Naive thymus-derived CD8-positive, alpha-beta T cell (primary cell): ENCODE data around the gene SLC9B1. TPM values are rescaled to one million over a fixed set of nuclear protein-coding genes. Genes with fewer than 3 reads are reported as not detected.
"Not testable (repeated sequence)": the region's sequence is repeated elsewhere in the genome, so short reads cannot be mapped to it uniquely, and the experiment has no call there.

ENCODE experiments used
- ATAC-seq, 2 donors: fragments of 150-1000 bp; cut with Tn5 transposase in 1 of 2; sonication (Bioruptor Pico), chemical (Tn5 transposase) in 1 of 2; 1 replicate in 1 of 2; 2 replicates in 1 of 2; pipeline ENCODE4 v1.10.0; 2021; ENCODE audit warnings: mild to moderate bottlenecking in 2 of 2, moderate library complexity in 2 of 2
- POLR2A ChIA-PET: fragments of 350-600 bp; sonication (Branson Sonifier 250); formaldehyde crosslinking; loops from one replicate; lab custom pipeline; 2021; ENCODE audit warnings: antibody characterized with exemption; lab: Charles Lee
- DNase-seq, 10 donors: peaks; one replicate each; pipeline versions ENCODE4 v3.0.0 to v3.0.0-alpha.2; 2020 to 2022
- H3K27ac Mint-ChIP-seq, 10 donors: one replicate each; pipeline ENCODE4 v1.8.0; 2020 to 2022; ENCODE audit warnings: mild to moderate bottlenecking in 10 of 10, mixed read lengths in 10 of 10, moderate library complexity in 4 of 10, inconsistent platforms in 1 of 10
- H3K27me3 Mint-ChIP-seq, 5 donors: one replicate each; pipeline ENCODE4 v1.8.0; 2021 to 2022; ENCODE audit warnings: mixed read lengths in 5 of 5
- H3K36me3 Mint-ChIP-seq, 3 donors: one replicate each; pipeline ENCODE4 v1.8.0; 2020 to 2022; ENCODE audit warnings: mixed read lengths in 3 of 3, mild to moderate bottlenecking in 2 of 3, inconsistent platforms in 1 of 3
- H3K4me1 Mint-ChIP-seq, 4 donors: one replicate each; pipeline ENCODE4 v1.8.0; 2021 to 2022; ENCODE audit warnings: mixed read lengths in 4 of 4
- H3K4me3 Mint-ChIP-seq, 10 donors: one replicate each; pipeline ENCODE4 v1.8.0; 2020 to 2022; ENCODE audit warnings: mild to moderate bottlenecking in 10 of 10, mixed read lengths in 10 of 10, moderate library complexity in 6 of 10, inconsistent platforms in 1 of 10
- H3K9me3 Mint-ChIP-seq, 9 donors: one replicate each; pipeline ENCODE4 v1.8.0; 2020 to 2022; ENCODE audit warnings: mixed read lengths in 9 of 9, mild to moderate bottlenecking in 3 of 9, inconsistent platforms in 1 of 9, moderate library complexity in 1 of 9
- polyA plus RNA-seq, 3 donors: library from polyadenylated mRNA; unstranded; fragments of 300-500 nt; fragmentation: Illumina TruSeq; gene quantifications; one replicate each; pipeline ENCODE4 v1.2.3, GENCODE V29; 2021
- total RNA-seq, 8 experiments: library from RNA in 2 of 8; stranded (reverse) in 2 of 8; gene quantifications; one replicate each; pipeline ENCODE4 v1.2.3 and lab custom pipeline; 2021 to 2026

SLC9B1 gene
- total and polyA plus RNA-seq, 5 experiments from 2014 or later: 1.7 to 7.3 (median 3.7) TPM

DNA sequence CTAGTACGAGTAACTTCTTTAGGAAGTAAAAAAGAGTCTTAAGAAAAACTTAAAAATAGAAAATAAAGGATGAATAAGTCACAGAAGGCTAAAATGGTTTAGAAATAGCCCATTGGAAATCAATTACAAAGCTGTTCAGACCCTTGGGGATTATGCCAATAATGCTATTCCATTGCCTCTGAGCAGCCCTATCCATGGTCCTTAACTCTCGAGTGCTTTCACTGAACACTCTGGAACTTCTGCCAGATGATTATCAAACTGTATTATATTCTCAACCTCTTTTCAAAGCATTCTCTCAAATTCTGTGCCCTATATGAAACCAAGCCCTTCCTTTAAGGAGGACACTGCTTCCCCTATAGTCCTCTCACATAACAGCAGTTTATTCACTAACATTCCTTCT, 17.0 kb downstream of the SLC9B1 start:
- H3K4me3 Mint-ChIP-seq: no peak overlapping the region
- no peak for ATAC-seq
- H3K27me3 Mint-ChIP-seq: no peaks in the 10 kb centered on the region
- POLR2A ChIA-PET: no interaction called here
- H3K27ac Mint-ChIP-seq: no peak overlapping the region
- H3K4me1 Mint-ChIP-seq: no peaks in the 10 kb centered on the region
- DNase-seq: no peak
- H3K9me3 Mint-ChIP-seq: peaks cover 0 to 8% (median 0%) of the 10 kb centered on the region in 9 donors
- H3K36me3 Mint-ChIP-seq: peaks cover 0 to 18% (median 8%) of the 10 kb centered on the region in 3 donors

DNA sequence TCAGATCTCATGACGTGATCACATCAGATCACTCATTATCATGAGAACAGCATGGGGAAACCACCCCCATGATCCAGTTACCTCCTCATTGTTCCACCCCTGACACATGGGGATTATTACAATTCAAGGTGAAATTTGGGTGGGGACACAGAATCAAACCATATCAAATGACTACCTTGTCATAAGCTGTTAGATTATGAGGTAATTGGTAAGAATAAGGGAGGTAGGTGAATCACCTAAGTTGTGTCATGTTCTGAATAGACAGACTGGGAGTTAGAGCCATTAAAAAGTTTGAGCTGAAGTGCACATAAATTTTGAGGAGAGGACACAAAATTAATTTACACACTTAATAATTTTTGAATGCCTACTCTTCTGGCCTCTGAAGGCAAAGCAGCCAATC, 24.7 kb downstream of the SLC9B1 start:
- no peaks in the 10 kb centered on the region for H3K4me1 Mint-ChIP-seq
- H3K36me3 Mint-ChIP-seq: peaks cover 9 to 27% (median 11%) of the 10 kb centered on the region in 3 donors
- no peak for DNase-seq
- peaks cover 0 to 13% (median 9%) of the 10 kb centered on the region in 9 donors for H3K9me3 Mint-ChIP-seq
- H3K4me3 Mint-ChIP-seq: no peak overlapping the region
- H3K27ac Mint-ChIP-seq: no peak overlapping the region
- no peak for ATAC-seq
- POLR2A ChIA-PET: no interaction called here
- no peaks in the 10 kb centered on the region for H3K27me3 Mint-ChIP-seq

DNA sequence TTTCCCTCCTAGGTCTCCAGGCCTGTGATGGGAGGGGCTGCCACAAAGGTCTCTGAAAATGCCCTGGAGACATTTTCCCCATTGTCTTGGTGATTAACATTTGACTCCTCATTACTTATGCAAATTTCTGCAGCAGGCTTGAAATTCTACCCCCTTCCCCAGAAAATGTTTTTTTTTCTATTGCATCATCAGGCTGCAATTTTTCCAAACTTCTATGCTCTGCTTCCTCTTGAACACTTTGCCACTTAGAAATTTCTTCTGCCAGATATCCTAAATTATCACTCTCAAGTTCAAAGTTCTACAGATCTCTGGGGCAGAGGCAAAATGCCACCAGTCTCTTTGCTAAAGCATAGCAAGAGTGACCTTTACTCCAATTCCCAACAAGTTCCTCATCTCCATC, 25.5 kb downstream of the SLC9B1 start:
- ATAC-seq, H3K27me3 Mint-ChIP-seq, DNase-seq, H3K27ac Mint-ChIP-seq, H3K4me3 Mint-ChIP-seq, POLR2A ChIA-PET, H3K4me1 Mint-ChIP-seq: not testable (repeated sequence)
- Mint-ChIP-seq H3K9me3 (peaks cover 0 to 13% (median 9%) of the 10 kb centered on the region in 9 donors), H3K36me3 (peaks cover 9 to 33% (median 13%) of the 10 kb centered on the region in 3 donors)

DNA sequence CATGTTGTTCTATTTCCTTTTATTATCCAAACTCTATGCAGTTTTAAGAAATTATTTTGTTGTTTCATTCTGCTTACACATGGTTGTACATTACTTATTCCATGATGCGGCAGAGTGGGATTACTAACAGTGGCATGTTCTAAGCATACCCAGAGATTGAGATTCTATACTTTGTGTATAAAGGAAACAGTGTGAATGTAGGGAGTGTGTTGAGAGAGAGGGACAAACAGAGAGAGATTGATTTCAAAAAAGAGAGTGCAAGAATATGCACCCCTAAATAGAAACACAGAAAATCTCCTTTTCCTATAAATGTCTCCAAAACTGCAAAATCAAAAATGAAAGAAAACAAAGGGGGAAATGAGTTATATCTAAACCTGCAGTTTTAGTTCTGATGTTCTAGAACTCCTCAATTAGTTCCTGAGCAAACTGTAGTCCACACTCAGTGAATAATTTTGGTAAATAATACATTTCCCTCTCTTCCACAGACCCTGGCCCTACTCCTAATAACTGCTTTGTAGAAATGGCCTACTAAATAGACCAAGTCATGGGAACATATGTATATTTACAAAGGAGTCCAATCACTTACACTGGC, 31.0 kb downstream of the SLC9B1 start:
- Mint-ChIP-seq H3K27ac (peak overlapping the region in 1 of 10 donors; percentile 34), H3K4me3 (no peak overlapping the region), H3K27me3 (no peaks in the 10 kb centered on the region), H3K36me3 (peaks cover 0 to 38% (median 23%) of the 10 kb centered on the region in 3 donors), H3K9me3 (peaks cover 0 to 8% (median 0%) of the 10 kb centered on the region in 9 donors), H3K4me1 (no peaks in the 10 kb centered on the region)
- DNase-seq: no peak
- ATAC-seq: no peak
- POLR2A ChIA-PET: no interaction called here

DNA sequence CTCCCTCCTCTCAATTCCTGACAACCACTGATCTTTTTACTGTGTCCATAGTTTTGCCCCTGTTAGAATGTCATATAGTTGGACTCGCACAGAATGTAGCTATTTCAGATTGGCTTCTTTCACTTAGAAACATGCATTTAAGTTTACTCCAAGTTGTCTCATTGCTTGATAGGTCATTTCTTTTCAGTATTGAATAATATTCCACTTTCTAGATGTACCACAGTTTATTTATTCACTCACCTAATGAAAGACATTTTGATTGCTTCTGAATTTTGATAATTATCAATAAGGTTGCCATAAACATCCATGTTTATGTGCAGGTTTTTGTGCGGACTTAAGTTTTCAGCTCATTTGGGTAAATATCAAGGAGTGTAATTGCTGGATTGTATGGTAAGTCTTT, 38.5 kb downstream of the SLC9B1 start:
- DNase-seq (no peak), ATAC-seq (no peak)
- Mint-ChIP-seq H3K4me1 (no peaks in the 10 kb centered on the region), H3K4me3 (no peak overlapping the region), H3K36me3 (peaks cover 3 to 31% (median 14%) of the 10 kb centered on the region in 3 donors), H3K27me3 (no peaks in the 10 kb centered on the region), H3K9me3 (peaks cover 0 to 35% (median 16%) of the 10 kb centered on the region in 9 donors), H3K27ac (no peak overlapping the region)
- POLR2A ChIA-PET: no interaction called here

DNA sequence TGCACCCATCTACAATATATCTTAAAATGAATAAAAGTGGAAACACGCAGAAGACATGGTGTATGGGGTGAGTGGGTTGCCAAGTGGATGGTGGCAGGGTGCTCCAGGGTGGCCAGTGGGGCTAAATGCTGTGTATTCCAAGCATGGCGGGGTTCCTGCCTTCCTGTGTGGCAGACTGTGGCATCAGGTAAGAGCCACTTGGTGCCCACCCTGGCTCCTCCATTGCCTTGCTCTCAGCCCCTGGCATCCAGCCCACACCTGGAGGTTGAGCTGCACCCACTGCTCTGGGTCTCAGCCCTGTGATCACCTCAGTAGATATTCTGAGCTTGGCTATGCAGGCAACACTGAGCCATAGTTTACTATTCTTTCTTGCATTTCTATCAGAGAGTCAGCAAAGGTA, 57.7 kb downstream of the SLC9B1 start:
- ATAC-seq, H3K4me3 Mint-ChIP-seq, H3K27me3 Mint-ChIP-seq, POLR2A ChIA-PET, DNase-seq, H3K27ac Mint-ChIP-seq, H3K4me1 Mint-ChIP-seq: not testable (repeated sequence)
- Mint-ChIP-seq H3K9me3 (peaks cover 4 to 23% (median 8%) of the 10 kb centered on the region in 9 donors), H3K36me3 (peaks cover 8 to 34% (median 27%) of the 10 kb centered on the region in 3 donors)

DNA sequence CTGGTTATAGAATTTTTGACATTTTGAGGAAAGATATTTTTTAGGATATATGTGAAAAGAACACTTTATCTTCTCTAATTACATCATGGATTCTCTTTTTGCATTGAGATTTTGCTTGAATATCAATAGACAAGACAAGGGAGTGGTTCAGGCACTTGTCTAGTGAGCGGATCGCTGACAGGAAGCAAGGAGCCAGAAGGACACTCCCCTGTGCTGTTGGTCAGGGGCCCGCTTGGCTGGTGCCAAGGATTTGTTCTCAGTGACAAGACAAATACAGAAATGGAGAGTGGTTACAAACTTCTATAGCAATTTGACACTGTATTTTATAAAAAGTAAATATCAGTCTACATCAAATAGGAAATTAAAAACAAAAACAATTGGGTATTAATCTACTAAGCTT, 60.0 kb downstream of the SLC9B1 start:
- no peaks in the 10 kb centered on the region for H3K4me1 Mint-ChIP-seq
- POLR2A ChIA-PET: no interaction called here
- no peaks in the 10 kb centered on the region for H3K27me3 Mint-ChIP-seq
- no peak overlapping the region for H3K4me3 Mint-ChIP-seq
- peaks cover 18 to 34% (median 30%) of the 10 kb centered on the region in 3 donors for H3K36me3 Mint-ChIP-seq
- ATAC-seq: no peak
- DNase-seq: no peak
- no peak overlapping the region for H3K27ac Mint-ChIP-seq
- peaks cover 3 to 42% (median 20%) of the 10 kb centered on the region in 9 donors for H3K9me3 Mint-ChIP-seq

DNA sequence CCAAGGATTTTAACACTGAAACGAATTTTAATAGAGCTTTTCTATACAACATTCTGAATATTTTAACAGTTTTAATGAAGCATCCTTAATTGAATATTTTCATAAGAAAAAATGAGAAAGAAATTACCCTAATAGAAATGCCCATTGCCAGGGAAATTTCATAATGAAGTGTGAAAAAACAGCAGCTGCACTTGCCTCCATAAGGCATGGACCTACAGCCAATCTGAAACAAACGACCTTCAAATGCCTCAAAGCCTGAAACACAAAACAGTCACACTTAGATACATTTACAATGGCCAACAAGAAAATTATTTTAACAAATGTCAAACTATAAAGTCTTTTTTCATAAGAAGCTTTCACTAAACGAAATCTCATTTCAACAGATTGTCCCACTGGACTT, 74.4 kb downstream of the SLC9B1 start:
- no peaks in the 10 kb centered on the region for H3K4me1 Mint-ChIP-seq
- H3K4me3 Mint-ChIP-seq: no peak overlapping the region
- peaks cover 9 to 17% (median 15%) of the 10 kb centered on the region in 3 donors for H3K36me3 Mint-ChIP-seq
- DNase-seq (no peak), ATAC-seq (no peak)
- H3K9me3 Mint-ChIP-seq: peaks cover 0 to 18% (median 7%) of the 10 kb centered on the region in 9 donors
- no peak overlapping the region for H3K27ac Mint-ChIP-seq
- no peaks in the 10 kb centered on the region for H3K27me3 Mint-ChIP-seq
- POLR2A ChIA-PET: no interaction called here

DNA sequence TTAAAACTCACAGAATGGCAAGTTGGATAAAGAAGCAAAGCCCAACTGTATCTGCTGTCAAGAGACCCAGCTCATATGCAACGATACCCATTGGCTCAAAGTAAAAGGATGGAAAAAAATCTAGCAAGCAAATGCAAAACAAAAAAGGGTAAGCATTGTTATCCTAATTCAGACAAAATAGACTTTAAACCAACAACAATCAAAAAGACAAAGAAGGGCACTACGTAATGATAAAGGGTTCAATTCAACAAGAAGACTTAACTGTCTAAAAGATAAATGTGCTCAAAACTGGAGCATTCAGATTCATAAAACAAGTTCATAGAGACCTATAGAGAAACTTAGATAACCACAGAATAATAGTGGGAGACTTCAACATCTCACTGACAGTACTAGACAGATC, 81.4 kb downstream of the SLC9B1 start:
- H3K4me1 Mint-ChIP-seq, ATAC-seq, DNase-seq, H3K4me3 Mint-ChIP-seq, H3K27ac Mint-ChIP-seq, H3K27me3 Mint-ChIP-seq, POLR2A ChIA-PET: not testable (repeated sequence)
- Mint-ChIP-seq H3K36me3 (peaks cover 16 to 23% (median 22%) of the 10 kb centered on the region in 3 donors), H3K9me3 (peaks cover 0 to 18% (median 6%) of the 10 kb centered on the region in 9 donors)

DNA sequence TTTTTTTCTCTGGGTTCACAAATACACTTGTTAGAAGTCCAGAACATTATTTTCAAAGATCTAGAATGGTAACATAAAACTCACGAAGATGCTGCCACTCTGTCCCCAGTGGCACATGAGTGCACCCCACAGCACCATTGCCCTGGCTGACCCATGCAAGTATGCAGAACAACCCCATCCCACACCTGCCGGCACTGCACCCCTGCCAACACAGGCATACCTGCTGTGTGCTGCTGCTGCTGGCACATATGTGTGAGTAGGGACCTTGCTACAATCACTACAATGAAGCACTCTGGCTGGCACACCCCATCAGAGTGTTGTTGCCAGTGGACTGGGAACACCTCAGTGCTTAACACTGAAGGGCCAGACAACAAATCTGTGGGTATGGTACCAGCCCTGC, 83.8 kb downstream of the SLC9B1 start:
- POLR2A ChIA-PET: no interaction called here
- DNase-seq (no peak), ATAC-seq (no peak)
- no peaks in the 10 kb centered on the region for H3K27me3 Mint-ChIP-seq
- no peak overlapping the region for H3K27ac Mint-ChIP-seq
- peaks cover 11 to 16% (median 14%) of the 10 kb centered on the region in 3 donors for H3K36me3 Mint-ChIP-seq
- peaks cover 0 to 3% (median 0%) of the 10 kb centered on the region in 4 donors for H3K4me1 Mint-ChIP-seq
- peaks cover 0 to 11% (median 0%) of the 10 kb centered on the region in 9 donors for H3K9me3 Mint-ChIP-seq
- H3K4me3 Mint-ChIP-seq: no peak overlapping the region

DNA sequence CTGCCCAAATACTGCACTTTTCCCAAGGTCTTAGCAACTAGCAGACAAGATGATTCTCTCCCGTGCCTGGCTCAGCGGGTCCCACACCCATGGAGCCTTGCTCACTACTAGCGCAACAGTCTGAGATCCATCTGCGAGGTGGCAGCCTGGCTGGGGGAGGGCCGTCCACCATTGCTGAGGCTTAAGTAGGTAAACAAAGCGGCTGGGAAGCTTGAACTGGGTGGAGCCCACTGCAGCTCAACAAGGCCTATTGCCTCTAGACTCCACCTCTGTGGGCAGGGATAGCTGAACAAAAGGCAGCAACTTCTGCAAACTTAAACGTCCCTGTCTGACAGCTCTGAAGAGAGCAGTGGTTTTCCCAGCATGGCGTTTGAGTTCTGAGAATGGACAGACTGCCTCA, 99.8 kb downstream of the SLC9B1 start:
- H3K27me3 Mint-ChIP-seq, H3K27ac Mint-ChIP-seq, POLR2A ChIA-PET, ATAC-seq, H3K4me3 Mint-ChIP-seq, H3K4me1 Mint-ChIP-seq, DNase-seq: not testable (repeated sequence)
- peaks cover 11 to 60% (median 38%) of the 10 kb centered on the region in 9 donors for H3K9me3 Mint-ChIP-seq
- H3K36me3 Mint-ChIP-seq: peaks cover 41 to 75% (median 48%) of the 10 kb centered on the region in 3 donors

DNA sequence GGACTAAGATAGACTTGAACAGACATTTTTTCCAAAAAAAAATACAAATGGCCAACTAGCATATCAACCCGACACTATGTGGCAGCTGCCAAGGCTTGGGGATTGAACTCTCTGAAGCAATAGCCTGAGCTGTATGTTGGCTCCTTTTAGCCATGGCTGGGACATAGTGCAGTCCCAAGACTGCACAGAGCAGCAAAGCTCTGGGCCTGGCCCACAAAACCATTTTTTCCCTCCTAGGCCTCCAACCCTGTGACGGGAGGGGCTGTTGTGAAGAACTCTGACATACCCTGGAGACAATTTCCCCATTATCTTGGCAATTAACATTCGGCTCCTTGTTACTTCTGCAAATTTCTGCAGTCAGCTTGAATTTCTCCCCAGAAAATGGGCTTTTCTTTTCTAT, 100.6 kb downstream of the SLC9B1 start:
- Mint-ChIP-seq H3K27me3 (no peaks in the 10 kb centered on the region), H3K4me3 (no peak overlapping the region), H3K4me1 (peaks cover 0 to 2% (median 0%) of the 10 kb centered on the region in 4 donors), H3K9me3 (peaks cover 14 to 61% (median 45%) of the 10 kb centered on the region in 9 donors), H3K36me3 (peaks cover 49 to 76% (median 54%) of the 10 kb centered on the region in 3 donors), H3K27ac (no peak overlapping the region)
- POLR2A ChIA-PET: no interaction called here
- ATAC-seq: no peak
- no peak for DNase-seq

DNA sequence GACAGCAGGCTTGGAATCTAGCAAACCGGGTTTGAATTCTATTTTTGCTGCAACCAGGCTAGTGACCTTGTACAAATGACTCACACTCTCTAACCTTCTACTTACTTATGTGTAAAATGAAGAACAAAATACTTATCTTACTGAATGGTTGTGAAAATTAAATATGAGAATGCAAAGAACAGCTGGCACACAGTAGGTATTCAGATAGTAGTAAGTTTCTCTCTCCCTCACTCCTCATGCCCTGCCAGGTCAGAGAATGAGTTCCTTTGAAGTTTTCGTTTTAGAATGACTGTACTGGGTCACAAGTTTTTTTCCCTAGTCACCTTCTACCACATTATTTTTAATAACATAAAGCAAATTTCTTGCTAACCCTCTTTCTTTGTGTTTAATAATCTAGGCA, 117.7 kb downstream of the SLC9B1 start:
- DNase-seq (no peak), ATAC-seq (no peak)
- H3K27ac Mint-ChIP-seq: no peak overlapping the region
- no peaks in the 10 kb centered on the region for H3K4me1 Mint-ChIP-seq
- no peaks in the 10 kb centered on the region for H3K27me3 Mint-ChIP-seq
- H3K9me3 Mint-ChIP-seq: no peaks in the 10 kb centered on the region
- POLR2A ChIA-PET: no interaction called here
- H3K36me3 Mint-ChIP-seq: peaks cover 0 to 10% (median 6%) of the 10 kb centered on the region in 3 donors
- no peak overlapping the region for H3K4me3 Mint-ChIP-seq

DNA sequence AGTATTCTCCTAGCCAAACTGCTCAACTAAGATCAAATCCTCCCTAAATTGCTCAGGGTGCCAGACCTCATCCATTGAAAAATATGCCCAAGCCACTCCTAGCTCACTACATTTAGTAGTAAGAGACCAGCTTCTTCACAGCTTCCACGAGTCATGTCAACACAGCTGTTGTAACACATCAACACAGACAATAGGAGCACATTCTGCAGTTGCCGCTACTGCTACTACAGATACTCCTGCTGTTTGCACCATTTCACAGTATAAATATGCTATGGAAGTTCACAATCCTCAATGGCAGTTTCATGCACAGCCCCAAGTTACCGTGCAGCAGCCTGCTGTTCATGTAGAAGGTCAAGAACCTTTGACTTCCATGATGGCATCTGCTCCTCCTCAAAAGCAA, 121.9 kb downstream of the SLC9B1 start:
- DNase-seq, H3K27me3 Mint-ChIP-seq, H3K4me3 Mint-ChIP-seq, H3K4me1 Mint-ChIP-seq, H3K9me3 Mint-ChIP-seq, H3K36me3 Mint-ChIP-seq, H3K27ac Mint-ChIP-seq, ATAC-seq, POLR2A ChIA-PET: not testable (repeated sequence)
